ENCODE measurements around the gene GPR108.
"Not testable (repeated sequence)": the region's sequence is repeated elsewhere in the genome, so short reads cannot be mapped to it uniquely, and the experiment has no call there.

Gene GPR108

DNA sequence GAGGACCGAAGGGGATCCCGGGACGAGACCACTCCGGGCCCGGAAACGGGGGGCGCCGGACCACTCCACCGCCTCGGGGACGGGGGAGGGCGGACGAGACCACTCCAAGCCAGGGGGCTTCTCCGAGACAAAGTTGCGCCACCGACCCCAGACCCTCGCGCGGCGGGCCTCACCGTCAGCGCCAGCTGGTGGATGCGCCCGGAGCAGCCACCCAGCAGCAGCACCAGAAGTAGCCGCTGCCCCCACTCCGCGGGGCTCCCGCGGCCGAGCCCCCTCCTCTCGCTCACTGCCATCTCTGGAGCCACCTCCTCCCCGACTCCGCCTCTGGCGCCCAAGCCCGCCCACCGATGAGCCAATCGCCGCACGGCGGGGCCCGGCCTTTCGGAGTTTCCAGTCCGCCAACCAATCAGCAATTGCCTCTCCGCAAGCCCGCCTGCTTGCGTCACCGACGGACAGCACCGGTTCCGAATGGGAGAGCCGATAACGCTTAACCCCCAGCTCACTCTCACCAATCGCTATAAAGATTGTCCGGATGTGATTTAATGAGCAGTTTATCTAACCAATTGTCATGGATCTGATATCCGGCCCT lies at the start of gene GPR108:
GPR108 (minus strand) TSS at position 297 of the 589 bp plus-strand sequence; CDS start at position 293, 4 bp downstream.
- DNase-seq, result peak; percentile 100

DNA sequence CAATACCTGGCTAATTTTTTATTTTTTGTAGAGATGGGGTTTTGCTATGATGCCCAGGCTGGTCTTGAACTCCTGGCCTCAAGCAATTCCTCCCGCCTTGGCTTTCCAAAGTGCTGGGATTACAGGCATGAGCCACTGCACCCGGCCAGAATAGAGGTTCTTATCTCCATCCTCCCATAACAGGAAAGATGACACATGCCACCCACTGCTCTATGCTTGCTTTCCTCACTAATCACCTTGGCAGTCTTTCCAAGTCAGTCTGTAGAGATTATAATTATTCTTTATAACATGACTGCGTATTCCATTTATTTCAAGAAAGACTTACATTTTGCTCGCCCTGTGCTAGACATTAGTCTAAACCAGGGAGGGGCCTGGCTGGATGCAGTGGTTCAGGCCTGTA lies 41.8 kb upstream of the GPR108 start:
- no peak for DNase-seq

DNA sequence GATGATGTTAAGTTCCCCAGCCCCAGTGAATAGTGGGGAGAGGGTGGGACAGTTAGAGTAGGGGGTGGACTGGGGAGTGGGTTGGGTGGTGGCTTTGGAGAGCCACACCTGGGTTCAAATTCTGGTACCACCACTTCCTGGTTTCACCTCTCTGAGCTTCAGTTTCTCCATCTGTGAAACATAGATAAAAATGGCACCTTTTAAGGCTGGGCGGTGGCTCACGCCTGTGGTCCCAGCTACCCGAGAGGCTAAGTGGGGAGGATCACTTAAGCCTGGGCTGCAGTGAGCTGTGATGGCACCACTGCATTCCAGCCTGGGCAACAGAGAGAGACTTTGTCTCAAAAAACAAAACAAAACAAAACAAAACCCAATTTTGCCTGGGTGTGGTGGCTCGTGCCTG lies 41.0 kb upstream of the GPR108 start:
- DNase-seq, result no peak

DNA sequence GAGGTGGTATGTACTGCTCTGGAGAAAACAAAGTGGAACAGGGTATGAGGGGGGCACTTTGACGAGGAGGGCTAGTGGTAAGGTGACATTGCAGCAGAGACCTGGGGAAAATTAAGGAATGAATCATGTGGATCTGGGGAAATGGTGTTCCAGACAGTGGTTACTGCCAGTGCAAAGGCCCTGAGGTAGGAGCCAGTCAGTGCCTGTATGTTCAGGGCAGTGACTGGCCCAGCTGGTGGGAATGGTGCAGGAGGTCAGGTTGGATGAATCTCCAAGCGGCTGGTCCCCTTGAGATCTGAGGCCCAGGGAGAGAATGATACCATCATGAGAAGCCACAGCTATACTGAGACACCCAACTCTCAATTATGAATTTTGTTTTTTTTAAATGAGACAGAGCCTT lies 40.1 kb upstream of the GPR108 start:
- DNase-seq, result no peak

DNA sequence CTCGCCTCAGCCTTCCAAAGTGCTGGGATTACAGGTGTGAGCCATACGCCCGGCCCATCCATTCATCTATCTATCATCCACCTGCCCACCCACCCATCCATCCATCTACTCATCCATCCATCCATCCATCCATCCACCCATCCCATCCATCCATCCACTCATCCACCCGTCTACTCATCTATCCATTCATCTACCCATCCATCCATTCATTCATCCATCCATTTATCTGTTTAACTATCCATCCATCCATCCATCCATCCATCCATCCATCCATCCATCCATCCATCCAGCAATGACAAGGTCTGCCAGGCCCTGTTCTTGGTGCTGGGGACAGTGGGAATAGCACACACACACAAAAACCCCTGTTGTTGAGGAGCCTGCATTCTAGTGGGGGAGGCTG lies 39.6 kb upstream of the GPR108 start:
- DNase-seq, result no peak

DNA sequence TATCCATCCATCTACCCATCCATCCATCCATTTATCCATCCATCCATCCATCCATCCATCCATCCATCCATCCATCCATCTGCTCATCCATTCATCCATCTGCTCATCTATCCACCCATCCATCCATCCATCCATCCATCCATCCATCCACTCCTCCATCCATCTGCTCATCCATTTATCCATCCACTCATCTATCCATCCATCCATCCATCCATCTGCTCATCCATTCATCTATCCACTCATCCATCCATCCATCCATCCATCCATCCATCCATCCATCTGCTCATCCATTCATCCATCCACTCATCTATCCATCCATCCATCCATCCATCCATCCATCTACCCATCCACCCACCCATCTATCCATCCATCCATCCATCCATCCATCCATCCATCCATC lies 38.7 kb upstream of the GPR108 start:
- DNase-seq, result not testable (repeated sequence)

DNA sequence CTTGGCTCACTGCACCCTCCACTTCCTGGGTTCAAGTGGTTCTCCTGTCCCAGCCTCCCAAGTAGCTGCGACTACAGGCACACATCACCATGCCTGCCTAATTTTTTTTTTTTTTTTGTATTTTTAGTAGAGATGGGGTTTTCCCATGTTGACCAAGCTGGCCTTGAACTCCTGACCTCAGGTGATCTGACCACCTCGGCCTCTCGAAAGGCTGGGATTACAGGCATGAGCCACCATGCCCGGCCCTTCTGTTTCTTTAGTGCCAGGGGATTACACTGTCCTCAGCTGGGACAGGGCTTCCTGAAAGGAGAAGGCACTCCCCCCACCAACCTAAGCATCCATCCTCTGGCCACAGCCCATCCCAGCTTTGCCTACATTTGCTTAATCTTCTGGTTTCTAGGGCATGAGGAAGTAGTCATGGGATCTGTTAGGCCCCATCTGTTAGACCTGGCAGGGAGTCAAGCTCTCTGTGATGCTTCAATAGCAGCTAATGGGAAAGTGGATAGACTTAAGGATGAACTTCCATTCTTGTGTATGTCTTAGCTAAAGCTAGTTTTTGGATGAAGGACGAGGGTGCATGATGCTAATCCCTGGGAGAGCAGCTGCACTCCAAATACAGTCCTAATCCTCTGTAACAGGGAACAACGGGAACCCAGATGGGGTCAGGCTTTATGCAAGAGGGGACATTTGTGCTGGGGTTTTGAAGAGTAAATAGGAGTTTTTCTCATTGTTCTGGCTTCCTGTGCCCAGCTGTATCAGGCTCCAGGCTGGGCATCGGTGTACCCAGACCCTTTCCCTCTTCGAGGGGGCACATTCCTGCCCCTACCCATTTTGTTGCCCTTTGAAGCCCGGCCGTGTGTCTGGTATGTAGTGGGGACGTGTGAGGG lies 37.7 kb upstream of the GPR108 start:
- no peak for DNase-seq

DNA sequence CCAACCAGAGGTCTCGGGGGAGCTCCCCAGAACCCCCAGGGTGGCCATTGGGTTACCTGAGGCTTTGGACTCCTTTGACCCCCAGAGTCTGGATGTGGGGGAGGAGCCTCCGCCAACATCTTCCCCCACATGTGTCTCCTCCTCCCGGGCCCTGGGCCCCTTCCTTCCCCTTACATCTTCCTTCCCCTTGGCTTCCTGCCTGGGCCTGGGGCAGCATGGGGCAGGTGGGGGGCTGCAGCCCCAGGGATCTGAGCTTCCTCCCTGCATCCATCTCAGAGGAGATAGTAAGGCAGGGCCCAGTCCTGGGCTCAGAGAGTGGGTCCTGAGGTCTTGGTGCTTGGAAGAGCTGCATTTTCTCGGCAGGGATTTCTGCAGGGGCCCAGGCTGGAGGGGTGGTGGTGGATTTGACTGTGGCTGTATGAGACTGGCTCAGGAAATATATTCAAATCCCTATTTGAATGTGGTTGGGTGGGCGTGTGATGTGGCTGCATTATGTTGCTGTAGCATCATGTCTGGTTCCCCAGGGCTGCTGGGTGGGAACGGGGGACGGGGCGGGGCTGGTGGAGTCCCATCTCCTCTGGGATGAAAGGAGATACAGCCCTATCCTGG lies 36.0 kb upstream of the GPR108 start:
- no peak for DNase-seq

DNA sequence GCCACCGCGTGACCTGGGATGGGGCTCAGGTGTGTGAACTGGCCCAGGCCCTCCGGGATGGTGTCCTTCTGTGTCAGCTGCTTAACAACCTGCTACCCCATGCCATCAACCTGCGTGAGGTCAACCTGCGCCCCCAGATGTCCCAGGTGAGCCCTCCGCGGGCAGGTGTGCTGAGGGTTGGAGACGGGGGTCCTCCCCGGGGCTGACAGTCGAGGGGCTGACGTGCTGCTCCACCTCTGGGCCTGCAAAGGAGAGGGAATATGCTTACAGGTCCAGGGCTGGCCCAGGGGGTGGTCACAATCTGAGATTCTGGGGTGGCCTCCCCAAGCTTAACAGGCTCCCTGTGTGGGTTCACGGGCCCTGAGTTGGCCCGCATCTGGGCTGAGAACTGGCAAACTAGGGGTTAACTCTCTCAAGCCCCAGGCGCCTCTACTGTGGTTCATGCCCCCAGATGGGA lies 35.5 kb upstream of the GPR108 start:
- DNase-seq, result no peak

DNA sequence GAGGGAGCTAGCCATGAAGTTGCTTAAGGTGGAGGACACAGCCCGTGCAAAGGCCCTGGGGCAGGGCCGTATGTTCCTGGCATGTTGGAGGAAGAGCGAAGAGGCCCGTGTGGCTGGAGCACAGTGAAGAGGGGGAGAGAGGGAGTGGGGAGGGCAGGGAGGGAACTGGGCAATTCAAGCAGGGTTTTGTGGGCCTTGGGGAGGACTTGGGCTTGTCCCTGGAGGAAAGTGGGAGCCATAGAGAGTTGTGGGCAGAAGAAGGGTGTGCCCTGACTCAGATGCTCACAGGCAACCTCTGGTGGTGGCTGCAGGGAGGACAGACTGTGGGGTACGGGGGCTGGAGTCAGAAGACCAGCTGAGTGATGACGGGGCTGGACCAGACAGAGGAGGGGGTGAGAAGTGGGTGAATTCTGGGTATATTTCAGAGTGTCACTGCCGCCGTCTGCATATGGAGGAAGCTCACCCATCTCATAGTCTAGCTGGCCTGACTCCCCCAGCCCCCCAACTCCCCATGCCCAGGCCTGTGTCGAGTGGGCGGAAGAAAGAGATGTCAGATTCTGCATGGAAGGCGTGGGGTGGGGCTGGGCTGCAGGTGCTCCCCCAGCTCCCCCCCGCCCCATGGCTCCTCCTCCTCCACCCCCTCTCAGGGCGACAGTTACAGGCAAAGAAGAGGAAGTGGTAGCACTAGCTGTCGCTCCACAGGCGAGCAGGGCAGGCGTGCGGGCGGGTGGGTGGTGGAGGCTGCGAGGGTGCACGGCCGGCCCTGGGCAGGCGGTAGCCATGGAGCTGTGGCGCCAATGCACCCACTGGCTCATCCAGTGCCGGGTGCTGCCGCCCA lies 34.9 kb upstream of the GPR108 start, which contains the start of gene VAV1:
VAV1 (plus strand) TSS at position 681 of the 838 bp plus-strand sequence; CDS start at position 781, 100 bp downstream.
- no peak for DNase-seq

DNA sequence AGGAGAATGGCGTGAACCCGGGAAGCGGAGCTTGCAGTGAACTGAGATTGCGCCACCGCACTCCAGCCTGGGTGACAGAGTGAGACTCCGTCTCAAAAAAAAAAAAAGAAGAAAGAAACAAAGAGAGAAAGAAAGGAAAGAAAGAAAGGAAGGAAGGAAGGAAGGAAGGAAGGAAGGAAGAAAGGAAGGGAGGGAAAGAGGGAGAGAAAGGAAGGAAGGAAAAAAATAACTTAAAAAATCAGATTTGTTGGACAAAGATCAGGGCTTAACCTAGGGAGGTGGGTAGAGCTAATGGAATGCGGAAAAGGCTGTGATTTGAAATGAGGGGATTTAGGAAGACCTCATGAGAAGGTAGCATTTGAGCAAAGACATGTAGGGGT lies 34.3 kb upstream of the GPR108 start:
- not testable (repeated sequence) for DNase-seq

DNA sequence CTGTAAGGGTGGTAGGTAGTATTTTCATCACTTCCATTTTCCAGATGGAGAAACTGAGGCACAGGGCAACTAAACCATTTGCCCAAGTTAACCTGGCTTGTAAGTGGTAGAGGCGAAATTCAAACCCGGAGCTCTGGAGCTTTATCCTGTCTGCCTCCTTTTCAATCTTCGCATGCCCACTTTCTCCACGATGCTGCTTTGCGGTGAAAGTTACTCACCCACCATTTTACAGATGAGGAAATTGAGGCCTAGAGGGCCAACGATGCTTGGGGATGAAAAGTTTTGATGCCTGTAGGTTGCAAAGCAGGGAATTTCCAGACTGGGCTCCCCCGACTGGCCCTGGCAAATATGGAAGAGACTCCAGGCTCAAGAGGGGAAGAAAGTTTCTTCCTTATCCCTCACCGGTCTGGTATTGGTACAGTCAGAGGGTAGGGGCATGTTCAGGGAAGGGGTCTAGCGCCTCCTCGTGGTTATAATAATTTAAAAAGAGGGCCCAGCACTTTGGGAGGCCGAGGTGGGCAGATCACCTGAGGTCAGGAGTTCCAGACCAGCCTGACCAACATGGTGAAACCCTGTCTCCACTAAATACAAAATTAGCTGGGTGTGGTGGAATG lies 31.7 kb upstream of the GPR108 start:
- DNase-seq, result no peak

DNA sequence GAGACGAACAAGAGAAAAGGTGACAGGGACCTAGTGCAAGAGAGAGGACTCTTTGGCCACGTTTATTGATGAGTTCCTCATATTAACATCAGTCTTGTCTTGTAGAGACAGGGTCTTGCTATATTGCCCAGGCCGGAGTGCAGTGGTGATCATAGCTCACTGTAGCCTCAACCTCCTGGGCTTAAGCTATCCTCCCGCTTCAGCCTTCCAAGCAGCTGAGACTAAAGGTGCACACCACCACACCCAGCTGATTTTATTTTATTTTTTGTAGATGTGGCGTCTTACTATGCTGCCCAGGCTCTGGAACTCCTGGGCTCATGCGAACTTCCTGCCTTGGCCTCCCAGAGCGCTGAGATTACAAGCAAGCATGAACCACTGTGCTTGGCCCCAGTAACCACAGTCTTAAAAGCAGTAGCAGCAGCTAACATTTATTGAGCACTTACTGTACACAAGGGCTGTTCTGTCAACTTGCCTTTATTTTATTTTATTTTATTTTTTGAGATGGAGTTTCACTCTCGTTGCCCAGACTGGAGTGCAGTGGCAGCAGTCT lies 30.9 kb upstream of the GPR108 start:
- DNase-seq, result no peak

DNA sequence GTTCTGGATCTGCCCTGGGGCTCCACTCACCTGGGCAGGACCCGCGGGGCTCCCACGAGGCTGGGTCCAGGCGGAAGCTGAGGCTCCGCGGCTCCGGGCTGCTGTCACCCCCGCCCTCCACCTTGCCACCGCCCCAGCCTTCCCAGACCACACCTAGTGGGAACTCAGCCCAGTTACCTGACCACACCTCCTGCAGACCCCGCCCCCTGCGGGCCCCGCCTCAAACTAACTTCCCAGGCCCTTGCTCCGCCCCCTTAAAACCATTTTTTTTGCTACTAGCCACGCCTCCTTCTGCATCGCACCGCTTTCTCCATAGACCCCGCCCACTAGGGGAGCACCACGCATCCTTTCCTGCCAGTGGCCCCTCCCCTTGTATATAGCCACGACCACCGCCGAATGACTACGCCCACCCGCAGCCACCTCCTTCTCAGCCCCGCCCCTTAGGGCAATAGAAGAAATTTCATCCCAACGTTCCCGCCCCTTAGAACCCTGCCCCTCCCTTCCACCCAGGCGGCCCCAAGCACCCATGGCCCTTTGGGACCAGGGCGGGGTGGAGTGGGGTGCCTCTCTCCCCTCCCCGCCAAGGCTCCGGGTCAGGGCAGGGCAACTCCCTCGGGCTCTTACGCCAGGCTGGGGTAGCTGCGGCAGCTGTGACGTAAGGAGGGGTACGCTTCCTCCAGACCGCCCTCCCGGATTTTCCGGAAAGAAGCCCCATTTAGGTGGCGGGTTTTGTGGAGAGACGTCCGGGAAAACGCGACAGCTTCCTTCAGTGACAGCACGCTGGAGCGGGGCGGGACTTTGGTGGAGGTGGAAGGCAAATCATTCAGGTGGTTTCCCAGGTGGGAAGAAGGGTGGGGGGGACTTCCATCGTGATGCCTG lies 30.2 kb upstream of the GPR108 start, which contains the start of gene SH2D3A:
SH2D3A (minus strand) TSS at position 79 of the 879 bp plus-strand sequence. CDS start 3,687 bp downstream, outside the sequence.
- DNase-seq, result no peak

DNA sequence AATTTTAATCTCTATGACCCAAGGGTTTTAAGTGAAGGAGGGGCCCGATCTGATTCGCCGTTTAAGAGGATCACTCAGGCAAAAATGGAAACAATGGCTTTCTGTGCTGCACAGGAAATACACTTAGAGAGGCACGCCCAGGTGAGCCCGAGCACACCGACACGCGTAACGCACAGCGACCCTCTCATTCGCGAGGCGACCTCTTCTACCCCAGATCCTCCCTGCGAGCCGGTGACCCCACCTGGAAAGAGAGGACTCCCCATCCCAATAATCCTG lies 29.6 kb upstream of the GPR108 start:
- DNase-seq, result no peak

DNA sequence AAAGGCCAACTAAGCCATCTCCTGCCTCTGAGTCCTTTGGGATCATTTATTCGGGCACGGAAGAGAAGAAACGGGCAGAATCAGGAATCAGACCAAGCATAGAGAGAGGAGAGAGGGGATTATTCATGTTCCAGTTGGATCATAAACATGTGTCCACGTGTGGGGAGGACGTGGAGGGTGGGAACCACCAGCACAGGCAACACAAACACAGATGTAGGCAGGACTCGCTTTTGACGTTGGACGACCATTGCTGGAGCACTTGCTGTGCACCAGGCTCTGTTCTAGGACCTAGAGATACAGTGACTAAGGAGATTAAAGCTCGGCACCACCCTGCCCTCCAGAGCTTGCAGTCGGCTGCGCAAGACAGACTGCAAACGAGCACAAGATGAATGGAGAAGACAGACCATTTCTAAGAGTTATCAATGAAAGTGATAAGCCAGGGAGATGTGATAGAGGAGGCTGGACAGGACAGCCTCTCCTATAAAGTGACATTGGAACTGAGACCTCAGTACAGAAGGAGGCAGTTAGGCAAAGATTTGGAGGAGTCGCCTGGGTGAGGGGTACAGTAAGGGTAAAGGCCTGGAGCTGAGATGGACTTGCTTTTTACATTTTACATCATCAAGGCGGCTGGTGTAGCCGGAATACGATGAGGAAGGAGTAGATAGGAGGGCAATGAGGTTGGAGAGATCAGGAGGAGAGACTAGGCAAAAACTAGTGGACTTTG lies 29.1 kb upstream of the GPR108 start:
- DNase-seq, result no peak

DNA sequence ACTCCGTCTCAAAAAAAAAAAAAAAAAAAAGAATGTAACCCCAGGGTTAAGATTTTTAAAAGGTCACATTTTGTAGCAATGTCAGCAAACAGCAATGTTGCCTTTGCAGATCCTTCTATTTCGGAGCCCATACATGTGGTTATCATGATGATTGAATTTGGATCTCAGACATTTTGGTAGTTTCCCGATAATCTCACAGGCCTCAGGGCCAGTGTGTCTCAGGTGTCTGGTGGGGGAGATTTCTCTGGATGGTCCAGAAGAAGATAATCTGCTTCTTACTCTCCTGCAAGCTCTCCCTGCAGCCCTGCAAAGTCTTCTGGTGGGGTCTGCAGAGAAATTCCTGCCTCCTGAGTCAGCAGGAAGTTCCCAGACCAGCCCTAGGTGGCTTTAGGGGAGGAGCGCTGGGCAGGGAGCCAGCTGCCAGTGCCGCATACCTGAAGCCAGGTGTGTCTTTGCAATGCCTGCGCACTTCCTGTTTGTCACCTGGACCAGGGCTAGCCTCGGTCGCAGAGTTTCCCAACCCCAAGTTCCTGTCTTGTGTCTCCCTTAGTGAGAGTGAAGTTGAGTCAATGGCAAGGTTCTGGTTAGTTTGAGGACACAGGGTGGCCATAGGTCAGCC lies 28.5 kb upstream of the GPR108 start:
- no peak for DNase-seq

DNA sequence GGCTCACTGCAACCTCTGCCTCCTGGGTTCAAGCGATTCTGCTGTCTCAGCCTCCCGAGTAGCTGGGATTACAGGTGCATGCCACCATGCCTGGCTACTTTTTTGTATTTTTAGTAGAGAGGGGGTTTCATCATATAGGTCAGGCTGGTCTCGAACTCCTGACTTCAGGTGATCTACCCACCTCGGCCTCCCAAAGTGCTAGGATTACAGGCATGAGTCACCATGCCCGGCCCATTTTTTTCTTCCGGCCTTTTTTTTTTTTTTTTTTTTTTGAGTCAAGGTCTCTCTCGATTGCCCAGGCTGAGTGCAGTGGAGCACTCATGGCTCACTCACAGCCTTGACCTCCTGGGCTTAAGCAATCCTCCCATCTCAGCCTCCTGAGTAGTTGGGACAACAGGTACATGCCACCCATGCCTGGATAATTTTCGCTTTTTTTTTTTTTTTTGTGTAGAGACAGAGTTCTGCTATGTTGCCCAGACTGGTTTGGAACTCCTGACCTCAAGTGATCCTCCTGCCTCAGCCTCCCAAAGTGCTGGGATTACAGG lies 24.9 kb upstream of the GPR108 start:
- not testable (repeated sequence) for DNase-seq

DNA sequence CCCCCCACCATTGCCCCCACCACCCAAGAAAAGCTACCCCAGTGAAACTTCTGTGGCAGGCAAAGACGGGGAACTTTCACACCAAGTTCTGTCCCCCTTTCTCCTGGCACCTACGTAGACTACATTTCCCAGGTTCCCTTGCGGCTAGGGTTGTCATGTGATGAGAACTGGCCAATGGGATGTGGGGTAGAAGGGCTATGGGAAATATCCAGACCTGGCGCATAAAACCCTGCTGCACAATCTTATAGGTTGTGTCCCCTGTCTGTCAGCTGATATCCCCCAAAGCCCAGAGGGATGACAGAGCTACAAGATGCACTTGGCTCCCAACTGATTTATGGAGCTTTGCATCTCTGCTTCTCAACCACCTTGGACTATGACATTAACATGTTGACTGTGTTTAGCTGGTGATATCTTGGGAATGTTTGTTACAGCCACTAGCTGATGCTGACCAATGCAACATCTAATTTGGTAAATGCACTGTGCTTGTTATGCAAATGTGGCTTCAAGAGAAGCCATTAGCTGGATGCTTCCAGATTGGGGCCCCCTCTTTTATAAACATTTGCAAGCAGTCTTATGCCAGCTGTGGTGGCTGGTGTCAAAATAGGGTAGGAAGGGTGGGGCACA lies 23.8 kb upstream of the GPR108 start:
- DNase-seq, result no peak

Data from left hindlimb (tissue), 1 donor.